GM12891 (cell line): Measurements from ENCODE around the gene NCF2.

ENCODE experiments used
- PAX5 ChIP-seq: IDR thresholded peaks from 2 replicates; pipeline ENCODE4 v1.6.1; 2011; ENCODE audit warnings: low read length, moderate library complexity, mild to moderate bottlenecking; ENCODE audit not compliant: insufficient read depth, severe bottlenecking
- POLR2A ChIP-seq: IDR thresholded peaks from 2 replicates; pipeline ENCODE4 v1.6.1; 2011; ENCODE audit warnings: low read depth, low read length, control low read depth
- POLR2AphosphoS5 ChIP-seq: IDR thresholded peaks from 2 replicates; pipeline ENCODE4 v1.6.1; 2011; ENCODE audit warnings: low read depth, low read length, control low read depth
- POU2F2 ChIP-seq: IDR thresholded peaks from 2 replicates; pipeline ENCODE4 v1.6.1; 2011; ENCODE audit warnings: low read depth, mild to moderate bottlenecking, control low read depth, low read length, moderate library complexity

DNA sequence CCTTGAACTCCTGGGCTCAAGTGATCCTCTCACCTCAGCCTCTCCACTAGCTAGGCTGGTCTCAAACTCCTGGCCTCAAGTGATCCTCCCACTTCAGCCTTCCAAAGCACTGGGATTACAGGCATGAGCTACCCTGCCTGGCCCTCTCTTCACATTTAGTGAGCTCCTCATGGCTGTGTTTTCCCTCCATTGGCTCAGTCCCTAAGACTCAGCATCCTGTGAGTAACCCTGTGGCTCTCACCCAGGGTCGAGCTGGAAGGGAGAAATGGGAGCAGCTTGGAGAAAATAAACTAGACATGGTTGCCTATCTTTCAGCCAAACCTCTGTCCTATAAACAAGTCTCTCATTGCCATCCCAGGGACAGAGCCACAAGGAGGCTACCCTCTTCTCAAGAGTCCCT lies 17.5 kb downstream of the NCF2 start:
- TF ChIP-seq POLR2A (no peak), POLR2AphosphoS5 (no peak), PAX5 (no peak), POU2F2 (no peak)
